ENCODE data around the gene MEA1. TPM values are rescaled to one million over a fixed set of nuclear protein-coding genes. Genes with fewer than 3 reads are reported as not detected.
"Not testable (repeated sequence)": the region's sequence is repeated elsewhere in the genome, so short reads cannot be mapped to it uniquely, and the experiment has no call there.

Gene MEA1
- polyA plus RNA-seq, 1 experiment, result 86.5 TPM

DNA sequence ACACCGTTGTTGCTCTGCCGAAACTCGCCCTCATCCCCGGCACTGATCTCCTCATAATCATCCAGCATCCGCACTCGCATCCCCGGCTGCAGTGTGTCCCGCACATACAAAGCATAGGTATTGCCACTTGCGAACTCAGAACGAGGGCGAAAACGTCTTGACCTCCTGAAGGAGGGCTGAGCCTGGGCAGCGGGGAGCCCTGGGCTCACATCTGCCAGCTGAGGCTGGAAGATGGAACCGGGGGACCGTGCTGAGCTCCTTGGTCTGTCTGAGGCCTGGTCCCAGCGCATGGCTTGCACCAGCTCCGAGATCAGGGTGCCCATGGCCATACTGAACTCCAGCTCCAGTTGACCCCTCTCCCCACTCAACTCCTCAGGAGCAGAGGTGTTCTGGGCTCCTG is 37.2 kb upstream of the MEA1 start:
- CTCF ChIA-PET, result interaction anchor here (2.6 kb wide), 1 partner anchor 93 kb away, joined by 10 read pairs; no protein-coding TSS in a partner anchor
- TF ChIP-seq, protein P1, sequence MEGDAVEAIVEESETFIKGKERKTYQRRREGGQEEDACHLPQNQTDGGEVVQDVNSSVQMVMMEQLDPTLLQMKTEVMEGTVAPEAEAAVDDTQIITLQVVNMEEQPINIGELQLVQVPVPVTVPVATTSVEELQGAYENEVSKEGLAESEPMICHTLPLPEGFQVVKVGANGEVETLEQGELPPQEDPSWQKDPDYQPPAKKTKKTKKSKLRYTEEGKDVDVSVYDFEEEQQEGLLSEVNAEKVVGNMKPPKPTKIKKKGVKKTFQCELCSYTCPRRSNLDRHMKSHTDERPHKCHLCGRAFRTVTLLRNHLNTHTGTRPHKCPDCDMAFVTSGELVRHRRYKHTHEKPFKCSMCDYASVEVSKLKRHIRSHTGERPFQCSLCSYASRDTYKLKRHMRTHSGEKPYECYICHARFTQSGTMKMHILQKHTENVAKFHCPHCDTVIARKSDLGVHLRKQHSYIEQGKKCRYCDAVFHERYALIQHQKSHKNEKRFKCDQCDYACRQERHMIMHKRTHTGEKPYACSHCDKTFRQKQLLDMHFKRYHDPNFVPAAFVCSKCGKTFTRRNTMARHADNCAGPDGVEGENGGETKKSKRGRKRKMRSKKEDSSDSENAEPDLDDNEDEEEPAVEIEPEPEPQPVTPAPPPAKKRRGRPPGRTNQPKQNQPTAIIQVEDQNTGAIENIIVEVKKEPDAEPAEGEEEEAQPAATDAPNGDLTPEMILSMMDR (IDR thresholded peaks at IDR 0.05; ENCODE audit: low read depth, low read length), result no peak
- no peak for DNase-seq (ENCODE audit: low read depth, low spot score)
- peaks cover 4% of the 10 kb centered on the region; the same call in 1 of the 2 replicates for H3K9me3 ChIP-seq (ENCODE audit: control insufficient read depth, insufficient read depth, low read length)
- peak overlapping the region; percentile 22; the same call in 1 of the 2 replicates for H3K4me3 ChIP-seq (ENCODE audit: low read depth, low read length)
- H3K27ac ChIP-seq (ENCODE audit: low read depth, low read length), result no peak overlapping the region
- H3K27me3 ChIP-seq (ENCODE audit: control insufficient read depth, insufficient read depth, low read length), result no peaks in the 10 kb centered on the region
- POLR2A ChIA-PET, result interaction anchor here (0.5 kb wide), 1 partner anchor 28 kb away, joined by 6 read pairs; no protein-coding TSS in a partner anchor

DNA sequence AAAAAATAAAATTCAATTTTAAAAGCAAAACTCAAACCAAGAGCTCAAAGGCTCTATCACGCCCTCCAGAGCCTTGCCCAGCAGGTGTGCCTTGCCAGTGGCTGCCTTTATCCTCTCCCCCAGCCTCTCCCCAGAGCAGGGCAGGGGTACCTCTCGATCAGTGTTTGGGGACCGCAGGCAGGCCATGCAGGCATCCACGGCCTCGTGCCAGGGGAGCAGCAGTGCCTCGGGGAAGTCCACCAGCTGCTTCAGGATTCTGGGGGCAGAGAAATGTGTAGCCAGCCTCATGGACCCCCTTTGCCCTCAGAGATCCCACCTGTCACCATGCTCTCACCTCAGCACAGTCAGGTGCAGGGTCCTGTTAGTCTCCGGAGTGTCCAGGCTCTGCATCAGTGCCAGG is 34.3 kb upstream of the MEA1 start:
- Histone ChIP-seq H3K9me3 (ENCODE audit: control insufficient read depth, insufficient read depth, low read length) (no peaks in the 10 kb centered on the region; the same call in 1 of the 2 replicates), H3K4me3 (ENCODE audit: low read depth, low read length) (no peak overlapping the region), H3K27me3 (ENCODE audit: control insufficient read depth, insufficient read depth, low read length) (no peaks in the 10 kb centered on the region), H3K27ac (ENCODE audit: low read depth, low read length) (no peak overlapping the region)
- no peak for DNase-seq (ENCODE audit: low read depth, low spot score)
- ChIA-PET POLR2A (interaction anchor here (0.6 kb wide), 1 partner anchor 135 kb away, joined by 3 read pairs; no protein-coding TSS in a partner anchor), CTCF (interaction anchor here (1.3 kb wide), 1 partner anchor 96 kb away, joined by 5 read pairs; no protein-coding TSS in a partner anchor)
- TF ChIP-seq, protein P1 (IDR thresholded peaks at IDR 0.05; ENCODE audit: low read depth, low read length), result no peak

DNA sequence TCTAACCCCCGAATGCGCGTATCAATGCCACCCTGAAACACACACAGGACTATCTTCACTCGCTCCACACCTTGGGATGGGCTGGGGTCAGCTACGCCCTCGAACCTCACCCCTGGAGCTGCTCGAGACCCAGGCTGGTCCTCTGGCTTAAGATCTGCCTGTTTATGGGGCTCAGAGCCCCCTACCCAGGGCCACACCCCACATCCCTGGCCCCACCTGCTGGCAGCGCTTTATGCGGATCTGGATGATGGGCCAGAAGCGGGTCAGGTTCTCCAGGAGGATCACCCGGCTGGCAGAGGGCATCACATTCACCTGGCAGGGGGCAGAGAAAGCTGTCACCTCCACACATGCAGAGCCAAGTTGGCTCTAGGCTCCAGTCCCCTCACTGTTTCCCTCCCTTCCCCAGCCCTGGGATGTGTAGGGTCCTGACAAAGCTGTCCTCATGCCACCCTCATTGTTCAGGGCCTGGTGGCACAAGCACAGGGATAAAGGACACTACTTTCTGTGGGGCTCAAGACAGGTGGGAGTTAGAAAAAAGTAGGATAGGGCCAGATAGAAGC is 31.7 kb upstream of the MEA1 start:
- Histone ChIP-seq H3K27ac (ENCODE audit: low read depth, low read length) (no peak overlapping the region), H3K27me3 (ENCODE audit: control insufficient read depth, insufficient read depth, low read length) (no peaks in the 10 kb centered on the region), H3K4me3 (ENCODE audit: low read depth, low read length) (no peak overlapping the region), H3K9me3 (ENCODE audit: control insufficient read depth, insufficient read depth, low read length) (no peaks in the 10 kb centered on the region)
- ChIA-PET POLR2A (interaction anchor here (0.6 kb wide), 1 partner anchor 31 kb away, joined by 3 read pairs; no protein-coding TSS in a partner anchor), CTCF (no interaction called here)
- DNase-seq (ENCODE audit: low read depth, low spot score), result no peak
- TF ChIP-seq, protein P1 (IDR thresholded peaks at IDR 0.05; ENCODE audit: low read depth, low read length), result no peak

DNA sequence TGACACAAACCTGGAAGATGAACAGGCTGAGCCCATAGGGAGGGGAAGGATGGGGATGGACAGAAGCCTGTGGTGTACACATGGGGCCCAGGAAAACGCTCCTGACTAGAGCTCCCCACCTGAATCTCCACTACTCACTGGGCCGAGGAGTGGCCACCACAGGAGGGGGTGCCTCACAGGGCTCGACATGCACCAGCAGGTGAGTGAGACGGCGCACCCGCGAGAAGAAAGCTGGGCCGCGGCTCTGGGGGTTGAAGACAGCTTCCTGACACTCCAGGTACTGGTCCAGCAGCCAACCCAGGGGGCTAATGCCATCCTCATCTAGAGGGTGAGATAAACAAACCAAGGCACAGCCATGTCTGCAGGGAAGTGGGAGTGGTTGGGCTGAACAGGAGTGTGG is 29.6 kb upstream of the MEA1 start:
- TF ChIP-seq, protein P1 (IDR thresholded peaks at IDR 0.05; ENCODE audit: low read depth, low read length), result no peak
- Histone ChIP-seq H3K9me3 (ENCODE audit: control insufficient read depth, insufficient read depth, low read length) (no peaks in the 10 kb centered on the region), H3K27me3 (ENCODE audit: control insufficient read depth, insufficient read depth, low read length) (no peaks in the 10 kb centered on the region), H3K4me3 (ENCODE audit: low read depth, low read length) (no peak overlapping the region), H3K27ac (ENCODE audit: low read depth, low read length) (no peak overlapping the region)
- ChIA-PET CTCF (no interaction called here), POLR2A (interaction anchor here (0.6 kb wide), 1 partner anchor 127 kb away, joined by 3 read pairs; no protein-coding TSS in a partner anchor)
- DNase-seq (ENCODE audit: low read depth, low spot score), result no peak

DNA sequence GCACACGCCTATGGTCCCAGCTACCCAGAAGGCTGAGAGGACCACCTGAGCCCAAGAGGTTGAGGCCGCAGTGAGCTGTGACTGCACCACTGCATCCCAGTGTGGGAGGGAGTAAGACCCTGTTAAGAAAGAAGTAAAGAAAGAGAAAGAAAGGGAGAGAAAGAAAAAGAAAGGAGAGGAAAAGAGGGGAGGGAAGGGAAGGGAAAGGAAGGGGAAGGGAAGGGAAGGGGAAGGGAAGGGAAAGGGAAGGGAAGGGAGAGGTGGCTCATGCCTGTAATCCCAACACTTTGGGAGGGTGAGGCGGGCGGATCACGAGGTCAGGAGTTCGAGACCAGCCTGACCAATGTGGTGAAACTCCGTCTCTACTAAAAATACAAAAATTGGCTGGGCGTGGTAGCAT is 27.7 kb upstream of the MEA1 start:
- not testable (repeated sequence) for H3K4me3 ChIP-seq (ENCODE audit: low read depth, low read length); DNase-seq (ENCODE audit: low read depth, low spot score); H3K9me3 ChIP-seq (ENCODE audit: control insufficient read depth, insufficient read depth, low read length); H3K27me3 ChIP-seq (ENCODE audit: control insufficient read depth, insufficient read depth, low read length); H3K27ac ChIP-seq (ENCODE audit: low read depth, low read length)
- POLR2A ChIA-PET, result interaction anchor here (0.6 kb wide), 1 partner anchor 93 kb away, joined by 4 read pairs; no protein-coding TSS in a partner anchor
- CTCF ChIA-PET, result interaction anchor here (0.7 kb wide), 1 partner anchor 9 kb away, joined by 8 read pairs; no protein-coding TSS in a partner anchor

Measured in AG04450 (cell line).